8988T (cell line): ENCODE results near the gene SLC7A4.

Source experiments
- DNase-seq: peaks from one replicate; pipeline ENCODE4 v3.0.0; 2011

Gene SLC7A4

DNA sequence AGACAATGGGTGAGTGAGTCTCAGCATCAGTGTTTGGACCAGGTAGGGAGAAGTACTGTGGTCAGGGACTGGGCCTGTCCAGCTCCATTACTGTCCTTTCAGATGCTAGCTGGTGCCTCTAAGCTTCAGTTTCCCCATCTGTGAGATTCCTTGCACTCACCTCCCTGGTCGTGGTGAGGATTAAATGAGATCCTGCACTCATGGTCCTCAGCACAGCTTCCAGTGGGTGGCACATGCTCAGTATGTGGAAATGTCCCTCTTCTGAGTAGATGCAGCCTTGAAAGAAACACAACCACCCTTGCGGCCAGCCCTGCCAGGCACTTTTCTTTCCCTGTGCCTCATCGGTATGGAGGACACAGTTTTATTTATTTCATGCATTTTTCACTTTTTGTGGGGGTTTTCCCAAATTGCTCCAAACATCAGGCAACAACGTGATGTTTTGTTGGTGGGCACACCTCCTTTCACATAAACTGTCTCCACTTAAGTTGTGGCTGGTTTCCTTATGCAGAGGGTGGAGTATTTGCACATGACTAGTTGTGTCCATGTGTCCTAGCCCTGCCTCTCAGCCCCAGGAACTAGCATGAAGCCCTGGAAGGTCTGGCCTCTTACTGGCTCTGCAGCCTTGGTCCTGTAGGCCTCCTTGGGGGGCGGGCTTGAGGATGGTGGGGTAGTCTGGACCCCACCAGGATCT lies 49.1 kb downstream of the SLC7A4 start:
- no peak for DNase-seq

DNA sequence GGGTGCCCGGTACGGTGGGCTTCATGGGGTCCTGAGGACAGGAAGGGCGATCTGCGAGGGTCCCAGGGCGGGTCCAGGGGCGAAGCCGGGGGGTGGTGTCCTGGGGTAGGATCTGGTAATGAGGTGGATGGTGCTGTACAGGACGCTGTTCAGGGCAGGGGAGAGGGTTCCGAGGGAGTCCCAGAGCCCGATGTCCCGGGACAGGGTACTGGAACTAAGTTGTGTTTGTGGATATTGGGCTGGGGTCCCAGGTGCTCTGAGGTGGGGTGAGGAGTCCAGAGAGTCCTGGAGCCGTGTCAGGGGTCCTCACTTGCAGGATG lies 49.8 kb downstream of the SLC7A4 start:
- no peak for DNase-seq

DNA sequence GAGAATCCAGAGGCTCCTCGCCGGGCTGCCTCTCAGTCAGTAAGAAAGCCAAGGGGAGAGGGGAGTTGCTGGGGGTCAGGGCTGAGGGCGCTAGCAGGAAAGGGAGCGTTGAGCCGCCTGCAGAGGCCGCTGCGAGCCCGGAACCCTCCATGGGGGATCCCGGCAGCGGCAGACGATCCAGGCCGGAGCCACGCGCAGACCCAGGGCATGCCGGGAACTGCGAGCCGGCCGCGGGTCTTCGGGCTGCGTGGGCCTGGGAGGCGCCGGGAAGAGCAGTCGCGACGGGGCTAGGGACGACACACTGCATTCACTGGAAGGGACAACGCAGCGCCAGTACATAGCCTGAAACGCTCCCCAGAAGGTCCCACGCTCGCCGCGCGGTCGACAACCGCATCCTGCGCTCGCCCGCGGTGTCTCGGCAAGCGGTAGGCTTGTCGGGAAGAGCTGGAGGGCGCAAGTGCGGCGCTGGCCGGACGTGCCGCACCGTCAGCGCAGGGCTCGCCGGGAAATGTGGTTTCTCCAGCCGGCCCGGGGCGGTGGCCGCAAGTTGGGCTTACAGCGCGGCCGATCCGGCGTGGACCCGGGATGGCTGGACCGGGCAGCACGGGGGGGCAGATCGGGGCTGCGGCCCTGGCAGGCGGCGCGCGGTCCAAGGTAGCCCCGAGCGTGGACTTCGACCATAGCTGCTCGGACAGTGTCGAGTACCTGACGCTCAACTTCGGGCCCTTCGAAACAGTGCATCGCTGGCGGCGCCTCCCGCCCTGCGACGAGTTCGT lies 50.4 kb downstream of the SLC7A4 start, which contains the start of gene LZTR1:
Gene LZTR1 (plus strand): TSS at position 511 of the 776 bp plus-strand sequence. CDS start 75 bp downstream, at position 586.
- peak; percentile 78 for DNase-seq

DNA sequence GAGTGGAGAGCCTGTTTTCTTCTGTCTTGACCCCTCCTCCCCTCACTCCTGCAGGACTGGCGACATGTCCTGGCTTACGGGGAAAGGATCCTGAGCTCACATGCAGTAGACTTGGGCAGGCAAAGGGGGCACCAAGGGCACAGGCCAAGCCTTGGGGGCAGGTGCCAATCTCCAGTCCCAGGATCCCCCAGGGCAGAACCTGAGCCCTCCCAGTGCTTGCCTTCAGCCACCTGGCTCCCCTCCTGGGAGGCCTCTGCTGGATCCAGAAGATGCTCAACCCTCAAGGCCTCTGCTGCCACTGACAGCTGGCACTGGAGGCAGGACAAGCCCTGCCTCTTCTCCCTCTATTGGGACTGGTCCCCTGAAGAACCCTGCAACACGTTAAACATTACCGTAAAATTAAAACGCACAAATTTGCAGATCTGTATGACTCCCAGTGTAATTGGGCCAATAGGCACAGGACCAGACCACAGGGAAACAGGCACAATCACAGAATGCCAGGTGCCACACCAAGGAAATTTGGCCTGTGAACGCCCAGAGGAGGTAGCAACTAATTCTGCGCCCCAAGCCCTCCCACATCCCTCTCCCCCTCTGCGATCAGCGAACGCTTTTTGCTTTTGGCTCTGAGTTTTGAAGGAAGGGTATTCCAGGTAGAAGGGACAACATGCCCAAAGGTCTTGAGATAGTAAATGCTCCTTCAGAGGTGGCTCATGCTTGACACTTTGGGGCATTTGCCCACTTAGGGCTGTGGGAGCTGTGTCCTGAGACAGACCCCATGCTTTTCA lies 51.2 kb downstream of the SLC7A4 start:
- no peak for DNase-seq

DNA sequence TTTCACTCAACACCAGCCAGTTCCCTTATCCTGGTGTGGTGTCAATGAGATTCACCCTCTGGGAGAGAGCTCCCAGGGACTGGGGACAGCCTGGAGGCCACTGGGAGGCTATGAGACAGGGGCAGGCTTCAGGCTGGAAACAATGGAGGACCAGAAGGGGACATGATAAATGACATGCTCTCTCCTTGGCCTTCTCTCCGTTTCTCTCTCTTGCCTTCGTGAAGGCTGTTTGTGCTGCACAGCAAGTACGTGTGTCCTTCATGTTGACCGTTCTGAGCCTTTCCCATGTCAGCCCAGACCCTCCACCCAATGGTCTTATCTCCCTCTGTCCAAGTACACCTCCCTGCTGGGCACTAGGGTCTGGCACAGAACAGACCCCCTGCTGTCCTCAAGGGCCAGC lies 51.8 kb downstream of the SLC7A4 start:
- DNase-seq, result no peak

DNA sequence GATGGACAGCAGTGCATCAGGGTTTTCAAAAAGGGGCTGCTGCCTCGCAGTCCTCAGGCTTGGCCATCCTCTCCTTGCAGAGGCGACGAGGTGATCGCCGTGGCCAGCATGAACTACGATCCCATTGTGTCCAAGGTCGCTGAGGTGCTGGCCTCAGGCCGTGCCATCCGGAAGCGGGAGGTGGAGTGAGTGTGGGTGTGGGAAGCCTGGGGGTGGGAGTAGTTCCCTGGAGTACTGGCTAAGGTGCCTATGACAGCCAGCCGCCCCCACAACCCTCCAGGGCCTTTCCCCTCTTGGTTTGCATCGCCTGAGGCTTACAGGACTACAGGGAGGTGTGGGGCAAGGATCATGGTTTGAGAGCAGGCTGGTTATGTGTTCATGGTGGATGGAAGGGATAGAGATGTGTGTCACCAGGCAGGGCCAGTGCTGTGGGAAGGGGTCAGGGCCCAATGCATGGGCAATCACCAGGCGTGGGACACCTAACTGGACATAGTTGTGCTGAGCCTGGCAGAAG lies 52.4 kb downstream of the SLC7A4 start:
- no peak for DNase-seq

DNA sequence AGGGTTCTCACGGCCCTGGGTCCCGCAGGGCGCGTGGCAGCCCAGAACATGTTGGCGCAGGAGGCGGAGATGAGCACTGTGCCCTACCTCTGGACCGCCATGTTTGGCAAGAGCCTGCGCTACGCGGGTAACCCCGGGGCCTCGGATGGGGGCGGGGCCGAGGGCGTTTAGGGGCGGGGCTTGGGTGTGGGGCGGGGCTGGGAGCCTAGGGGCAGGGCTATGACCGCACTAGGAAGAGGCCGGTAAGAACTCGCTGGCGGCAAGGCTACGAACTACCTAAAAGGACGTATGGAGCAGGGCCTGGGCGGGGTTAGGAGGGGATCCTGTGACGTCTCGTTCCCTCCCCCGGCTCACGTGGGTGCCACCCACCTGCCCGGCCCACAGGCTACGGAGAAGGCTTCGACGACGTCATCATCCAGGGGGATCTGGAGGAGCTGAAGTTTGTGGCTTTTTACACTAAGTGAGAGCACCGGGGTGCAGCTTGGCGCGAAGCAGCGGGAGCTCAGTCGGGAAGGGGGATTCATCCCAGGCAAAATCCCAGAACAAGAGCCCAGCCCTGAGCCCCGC lies 53.0 kb downstream of the SLC7A4 start:
- DNase-seq, result no peak
